Kidney (tissue), 14 donors: Measurements from ENCODE around the gene DARS1. TPM values are rescaled to one million over a fixed set of nuclear protein-coding genes. Genes with fewer than 3 reads are reported as not detected.

Experiments
- DNase-seq, 5 donors: peaks; one replicate each; pipeline ENCODE4 v3.0.0-alpha.2; 2013 to 2020
- FAIRE-seq: peaks from 2 replicates; lab custom pipeline; 2012; peaks lifted over from hg19 to GRCh38; lab: Jason Lieb, UNC
- H3K27ac ChIP-seq, 2 donors: one replicate each; pipeline ENCODE4 v1.7.0; 2013; ENCODE audit warnings: low read depth in 2 of 2, low read length in 2 of 2, inconsistent platforms in 1 of 2
- H3K27me3 ChIP-seq: one replicate; pipeline ENCODE4 v1.7.1; 2013; ENCODE audit warnings: low read length, inconsistent platforms; ENCODE audit not compliant: control insufficient read depth, insufficient read depth
- H3K36me3 ChIP-seq, 3 donors: one replicate each; pipeline versions ENCODE4 v1.7.0 to v1.7.1; 2013; ENCODE audit warnings: low read length in 3 of 3, control low read depth in 1 of 3, inconsistent platforms in 1 of 3; ENCODE audit not compliant: insufficient read depth in 3 of 3, control insufficient read depth in 2 of 3
- H3K4me1 ChIP-seq, 3 donors: one replicate each; pipeline versions ENCODE4 v1.7.0 to v1.7.1; 2013; ENCODE audit warnings: low read length in 3 of 3, inconsistent platforms in 1 of 3, low read depth in 1 of 3; ENCODE audit not compliant: control insufficient read depth in 2 of 3, insufficient read depth in 2 of 3
- H3K4me3 ChIP-seq, 3 donors: one replicate each; pipeline versions ENCODE4 v1.7.0 to v1.8.1; 2013; ENCODE audit warnings: low read length in 3 of 3, control low read depth in 1 of 3, inconsistent platforms in 1 of 3
- H3K9ac ChIP-seq, 3 donors: one replicate each; pipeline versions ENCODE4 v1.7.0 to v1.7.1; 2013; ENCODE audit warnings: low read length in 3 of 3, control low read depth in 1 of 3, inconsistent platforms in 1 of 3
- H3K9me3 ChIP-seq, 3 donors: one replicate each; pipeline versions ENCODE4 v1.7.0 to v1.7.1; 2013; ENCODE audit warnings: low read length in 3 of 3, control low read depth in 1 of 3, inconsistent platforms in 1 of 3; ENCODE audit not compliant: control insufficient read depth in 2 of 3, insufficient read depth in 1 of 3
- CTCF ChIP-seq: IDR thresholded peaks from 3 replicates; pipeline ENCODE4 v1.5.1; 2012; ENCODE audit warnings: mild to moderate bottlenecking, moderate library complexity, borderline replicate concordance; ENCODE audit not compliant: insufficient read depth; ENCODE audit errors: extremely low read depth
- intact Hi-C: fragments of 100-400 bp; cut with DNase I; formaldehyde crosslinking; loops from one replicate; pipeline ENCODE4 v1.11.1; 2022
- polyA plus RNA-seq: library from polyadenylated mRNA; stranded (reverse); fragments of 350-450 nt; fragmentation: Illumina TruSeq; extraction: RNeasy Lipid Tissue Mini Kit (QIAGEN cat#74804); gene quantifications from one replicate; pipeline ENCODE4 v1.2.3, GENCODE V29; 2014; ENCODE audit warnings: low read depth, low replicate concordance; ENCODE audit not compliant: insufficient read depth
- total RNA-seq: library from RNA; stranded (reverse); fragmentation: NEBNext Ultra II Directional; extraction: Animal tissue kit (Norgen Biotek cat#: 25700); gene quantifications from one replicate; pipeline ENCODE4 v1.2.1, GENCODE V29; 2021
- donor health status: control.
- donor health status: control.
- donor health status: control.
- donor health status: control.
- donor health status: control.
- donor health status: DM: yes; HTN: yes; CAD: no.
- donor health status: Normal renal cell carcinoma (clear cell type).

Gene DARS1
- total and polyA plus RNA-seq, 2 donors from 2014 or later: 39.5 to 77.4 TPM

GRCh38 chr2:136025057-136025973 is 39.9 kb upstream of the DARS1 start:
- Histone ChIP-seq H3K9me3 (no peaks in the 10 kb centered on the region), H3K27ac (no peak overlapping the region), H3K4me3 (no peak overlapping the region), H3K36me3 (no peaks in the 10 kb centered on the region), H3K4me1 (no peaks in the 10 kb centered on the region), H3K27me3 (no peaks in the 10 kb centered on the region), H3K9ac (no peak overlapping the region)
- DNase-seq (peak; percentile 81 to 93 (median 91)), FAIRE-seq (no peak)
- TF ChIP-seq CTCF: no peak
- intact Hi-C loops: no loop called here

DNA sequence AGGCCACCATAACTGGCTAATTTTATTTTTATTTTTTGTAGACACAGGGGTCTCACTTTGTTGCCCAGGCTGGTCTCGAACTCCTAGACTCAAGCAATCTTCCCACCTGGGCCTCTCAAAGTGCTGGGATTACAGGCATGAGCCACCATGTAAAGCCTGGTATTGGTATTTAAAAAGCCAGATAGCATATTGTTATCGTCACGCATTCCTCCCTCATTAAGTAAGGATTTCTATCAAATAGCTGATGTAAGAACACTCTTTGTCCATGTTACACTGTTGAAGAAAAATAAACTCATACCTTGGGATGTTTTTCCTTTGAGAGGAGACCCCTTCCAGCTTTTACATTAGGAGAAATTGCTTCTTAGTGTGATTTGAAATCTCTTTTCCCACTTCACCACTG is 39.2 kb upstream of the DARS1 start:
- intact Hi-C loops: no loop called here
- DNase-seq (no peak), FAIRE-seq (no peak)
- H3K9me3 ChIP-seq: no peaks in the 10 kb centered on the region
- H3K27ac ChIP-seq: no peak overlapping the region
- H3K4me1 ChIP-seq: no peaks in the 10 kb centered on the region
- no peak overlapping the region for H3K4me3 ChIP-seq
- TF ChIP-seq CTCF: no peak
- H3K36me3 ChIP-seq: no peaks in the 10 kb centered on the region
- no peaks in the 10 kb centered on the region for H3K27me3 ChIP-seq
- H3K9ac ChIP-seq: no peak overlapping the region

DNA sequence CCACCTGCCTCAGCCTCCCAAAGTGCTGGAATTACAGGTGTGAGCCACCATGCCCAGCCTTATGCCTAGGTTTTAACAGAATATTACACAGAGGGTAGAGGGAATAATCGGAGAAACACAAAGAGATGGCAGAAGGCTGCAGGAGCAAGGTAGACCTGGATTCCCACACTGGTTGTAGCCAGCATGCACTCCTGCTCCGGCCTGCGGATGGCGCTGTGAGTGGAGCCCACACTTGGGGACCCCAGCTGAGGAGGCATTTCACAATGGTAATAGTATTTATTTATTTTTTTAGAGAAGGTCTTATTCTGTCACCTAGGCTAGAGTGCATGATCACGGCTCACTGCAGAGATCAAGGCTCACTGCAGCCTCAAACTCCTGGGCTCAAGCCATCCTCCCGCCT is 38.8 kb upstream of the DARS1 start:
- Histone ChIP-seq H3K36me3 (no peaks in the 10 kb centered on the region), H3K4me3 (no peak overlapping the region), H3K27me3 (no peaks in the 10 kb centered on the region), H3K9ac (no peak overlapping the region), H3K4me1 (no peaks in the 10 kb centered on the region), H3K27ac (no peak overlapping the region), H3K9me3 (no peaks in the 10 kb centered on the region)
- FAIRE-seq (no peak), DNase-seq (no peak)
- TF ChIP-seq CTCF: no peak
- intact Hi-C loops: no loop called here
